Mesothelial cell of epicardium (in vitro differentiated cells): ENCODE results near the gene KCNT1. TPM values are rescaled to one million over a fixed set of nuclear protein-coding genes. Genes with fewer than 3 reads are reported as not detected.

ENCODE experiments used
- DNase-seq, 2 experiments: peaks; one replicate each; pipeline ENCODE4 v3.0.0; 2021; ENCODE audit warnings: low spot score in 2 of 2; ENCODE audit not compliant: unreplicated experiment in 2 of 2
- H3K27ac Mint-ChIP-seq: 2 replicates; pipeline ENCODE4 v1.8.0; 2021; ENCODE audit warnings: mixed read lengths
- H3K27me3 Mint-ChIP-seq: 2 replicates; pipeline ENCODE4 v1.8.0; 2021; ENCODE audit warnings: low read depth, mixed read lengths
- H3K36me3 Mint-ChIP-seq: 2 replicates; pipeline ENCODE4 v1.8.0; 2021; ENCODE audit warnings: mixed read lengths
- H3K4me1 Mint-ChIP-seq: 2 replicates; pipeline ENCODE4 v1.8.0; 2021; ENCODE audit warnings: mixed read lengths
- H3K4me3 Mint-ChIP-seq: 2 replicates; pipeline ENCODE4 v1.8.0; 2021; ENCODE audit warnings: mild to moderate bottlenecking, moderate library complexity, mixed read lengths
- H3K9me3 Mint-ChIP-seq: 2 replicates; pipeline ENCODE4 v1.8.0; 2021; ENCODE audit warnings: mixed read lengths
- CTCF ChIP-seq: fragments of 200-600 bp; sonication (generic); IDR thresholded peaks from one replicate; pipeline ENCODE4 v1.5.0; 2021; ENCODE audit warnings: antibody characterized with exemption; ENCODE audit not compliant: unreplicated experiment
- total RNA-seq: library from RNA; stranded (reverse); gene quantifications from 3 replicates; pipeline ENCODE4 v1.2.1, GENCODE V29; 2021

Gene KCNT1
- total RNA-seq, 1 donor from 2014 or later: not detected

- no peak for DNase-seq
- no peak overlapping the region for H3K4me3 Mint-ChIP-seq
- H3K4me1 Mint-ChIP-seq: no peaks in the 10 kb centered on the region
- H3K36me3 Mint-ChIP-seq: no peaks in the 10 kb centered on the region
- H3K9me3 Mint-ChIP-seq: no peaks in the 10 kb centered on the region
- no peak for TF ChIP-seq CTCF
- no peak overlapping the region for H3K27ac Mint-ChIP-seq
- no peaks in the 10 kb centered on the region for H3K27me3 Mint-ChIP-seq
These were observed 71.7 kb downstream of the KCNT1 start for GRCh38 chr9:135773530-135774238.

- no peaks in the 10 kb centered on the region for H3K4me1 Mint-ChIP-seq
These were observed 72.3 kb downstream of the KCNT1 start for GRCh38 chr9:135774239-135774747.

GRCh38 chr9:135774794-135775525, 73.0 kb downstream of the KCNT1 start:
- Mint-ChIP-seq H3K4me3 (no peak overlapping the region), H3K36me3 (no peaks in the 10 kb centered on the region), H3K27me3 (peaks cover under 1% of the 10 kb centered on the region), H3K4me1 (no peaks in the 10 kb centered on the region), H3K9me3 (no peaks in the 10 kb centered on the region), H3K27ac (no peak overlapping the region)
- no peak for DNase-seq
- TF ChIP-seq CTCF: no peak

More at GRCh38 chr9:135774239-135774747, 72.3 kb downstream of the KCNT1 start:
- Mint-ChIP-seq H3K27ac (no peak overlapping the region), H3K36me3 (no peaks in the 10 kb centered on the region), H3K9me3 (no peaks in the 10 kb centered on the region), H3K27me3 (no peaks in the 10 kb centered on the region), H3K4me3 (no peak overlapping the region)
- TF ChIP-seq CTCF: no peak
- no peak for DNase-seq

- Mint-ChIP-seq H3K36me3 (no peaks in the 10 kb centered on the region), H3K9me3 (no peaks in the 10 kb centered on the region), H3K4me3 (no peak overlapping the region), H3K27ac (no peak overlapping the region), H3K4me1 (no peaks in the 10 kb centered on the region), H3K27me3 (peaks cover 4% of the 10 kb centered on the region)
- no peak for DNase-seq
- no peak for TF ChIP-seq CTCF
These were observed 73.9 kb downstream of the KCNT1 start for GRCh38 chr9:135775911-135776310.

- no peak for TF ChIP-seq CTCF
- no peak overlapping the region for H3K4me3 Mint-ChIP-seq
- peaks cover 7% of the 10 kb centered on the region for H3K27me3 Mint-ChIP-seq
- H3K36me3 Mint-ChIP-seq: no peaks in the 10 kb centered on the region
- no peaks in the 10 kb centered on the region for H3K4me1 Mint-ChIP-seq
- no peak for DNase-seq
- H3K9me3 Mint-ChIP-seq: no peaks in the 10 kb centered on the region
- H3K27ac Mint-ChIP-seq: no peak overlapping the region
These were observed 75.1 kb downstream of the KCNT1 start for GRCh38 chr9:135776893-135777622.
